Stimulated activated CD4-positive, alpha-beta T cell treated with anti-CD3 and anti-CD28 coated beads, Interleukin-4, amount 100 ng/mL, for 48 hours (primary cell): Measurements from ENCODE around the gene PAFAH1B2.

Experiments used
- DNase-seq, 2 donors: peaks; one replicate each; pipeline ENCODE4 v3.0.0-alpha.2; 2020; ENCODE audit warnings: low read depth in 2 of 2

PAFAH1B2 gene

GRCh38 chr11:117220999-117221774, 77.1 kb downstream of the PAFAH1B2 start:
- DNase-seq, result no peak

- DNase-seq, result no peak
Observed at GRCh38 chr11:117221775-117222517, 77.9 kb downstream of the PAFAH1B2 start.

- DNase-seq, result no peak
Observed at GRCh38 chr11:117222991-117223740, 79.1 kb downstream of the PAFAH1B2 start.

- DNase-seq, result no peak
Observed at GRCh38 chr11:117223741-117224689, 79.9 kb downstream of the PAFAH1B2 start.

GRCh38 chr11:117225553-117226170, 81.6 kb downstream of the PAFAH1B2 start:
- DNase-seq, result no peak
